HG02610 (cell line): ENCODE results near the gene CD3D.

Experiments
- ATAC-seq: cut with Tn5 transposase; IDR thresholded peaks from one replicate; pipeline ENCODE4 v1.9.1; 2021; ENCODE audit warnings: mild to moderate bottlenecking, moderate library complexity; ENCODE audit not compliant: unreplicated experiment

Gene CD3D

DNA sequence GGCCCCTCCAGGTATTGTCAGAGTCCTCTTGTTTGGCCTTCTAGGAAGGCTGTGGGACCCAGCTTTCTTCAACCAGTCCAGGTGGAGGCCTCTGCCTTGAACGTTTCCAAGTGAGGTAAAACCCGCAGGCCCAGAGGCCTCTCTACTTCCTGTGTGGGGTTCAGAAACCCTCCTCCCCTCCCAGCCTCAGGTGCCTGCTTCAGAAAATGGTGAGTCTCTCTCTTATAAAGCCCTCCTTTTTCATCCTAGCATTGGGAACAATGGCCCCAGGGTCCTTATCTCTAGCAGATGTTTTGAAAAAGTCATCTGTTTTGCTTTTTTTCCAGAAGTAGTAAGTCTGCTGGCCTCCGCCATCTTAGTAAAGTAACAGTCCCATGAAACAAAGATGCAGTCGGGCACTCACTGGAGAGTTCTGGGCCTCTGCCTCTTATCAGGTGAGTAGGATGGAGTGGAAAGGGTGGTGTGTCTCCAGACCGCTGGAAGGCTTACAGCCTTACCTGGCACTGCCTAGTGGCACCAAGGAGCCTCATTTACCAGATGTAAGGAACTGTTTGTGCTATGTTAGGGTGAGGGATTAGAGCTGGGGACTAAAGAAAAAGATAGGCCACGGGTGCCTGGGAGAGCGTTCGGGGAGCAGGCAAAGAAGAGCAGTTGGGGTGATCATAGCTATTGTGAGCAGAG, 37.8 kb downstream of the CD3D start, which contains the start of gene CD3E:
Gene CD3E (plus strand): TSS at position 163 of the 681 bp plus-strand sequence. CDS start 223 bp downstream, at position 386.
- no peak for ATAC-seq

DNA sequence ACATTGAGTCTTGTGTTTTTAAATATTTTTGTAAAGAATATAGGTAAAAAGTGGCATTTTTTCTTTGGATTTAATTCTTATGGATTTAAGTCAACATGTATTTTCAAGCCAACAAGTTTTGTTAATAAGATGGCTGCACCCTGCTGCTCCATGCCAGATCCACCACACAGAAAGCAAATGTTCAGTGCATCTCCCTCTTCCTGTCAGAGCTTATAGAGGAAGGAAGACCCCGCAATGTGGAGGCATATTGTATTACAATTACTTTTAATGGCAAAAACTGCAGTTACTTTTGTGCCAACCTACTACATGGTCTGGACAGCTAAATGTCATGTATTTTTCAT, 38.3 kb downstream of the CD3D start:
- no peak for ATAC-seq

GRCh38 chr11:118301600-118302195, 40.8 kb downstream of the CD3D start:
- no peak for ATAC-seq

DNA sequence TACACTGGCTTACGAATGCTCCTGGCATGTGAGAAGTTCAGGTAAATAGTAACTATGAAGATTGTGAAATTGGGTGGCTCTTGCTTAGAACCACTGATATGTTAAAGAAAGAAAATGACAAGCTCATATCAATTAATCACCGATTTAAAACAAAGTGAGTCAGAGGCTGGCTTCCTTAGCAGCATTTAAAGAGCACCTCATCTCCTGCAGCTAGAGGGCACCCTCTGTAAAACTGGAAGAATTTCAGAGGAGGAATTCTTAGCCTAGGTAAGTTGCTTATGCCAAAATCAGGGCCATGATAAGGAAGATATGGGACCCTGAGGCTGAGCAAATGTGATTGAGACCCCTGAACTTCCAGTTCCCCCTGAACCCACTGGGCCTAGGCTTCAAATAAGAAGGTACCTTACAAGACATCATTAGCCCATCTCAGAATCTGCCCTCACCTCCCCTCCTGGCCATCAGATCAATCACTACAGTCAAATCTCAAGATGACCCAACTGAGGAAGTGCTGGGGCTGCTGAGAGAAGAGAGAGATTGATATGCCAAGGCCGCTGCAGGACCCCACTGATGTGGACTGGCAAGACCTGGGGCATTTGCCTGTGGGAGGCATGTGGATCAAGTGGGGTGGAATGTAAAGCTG, 46.6 kb downstream of the CD3D start:
- ATAC-seq, result no peak

GRCh38 chr11:118295199-118295598, 47.3 kb downstream of the CD3D start:
- ATAC-seq, result no peak

DNA sequence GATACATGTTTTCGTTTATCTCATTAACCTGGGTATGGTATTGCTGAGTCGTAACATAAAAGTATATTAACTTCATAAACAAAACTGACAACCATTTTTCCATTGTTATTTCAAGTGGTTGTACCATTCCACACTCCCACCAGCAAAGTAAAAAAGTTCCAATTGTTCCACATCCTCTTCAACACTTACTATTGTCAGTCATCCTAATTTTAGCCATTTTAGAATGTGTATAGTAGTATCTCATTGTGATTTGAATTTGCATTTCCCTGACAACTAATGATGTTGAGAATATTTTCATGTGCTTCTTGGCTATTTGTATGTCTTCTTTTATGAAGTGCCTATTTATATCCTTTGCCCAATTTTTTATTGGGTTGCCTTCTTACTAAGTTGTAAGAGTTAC, 48.5 kb downstream of the CD3D start:
- no peak for ATAC-seq

- no peak for ATAC-seq
Observed at GRCh38 chr11:118291477-118292135, 50.9 kb downstream of the CD3D start.

- ATAC-seq, result no peak
Observed at GRCh38 chr11:118290923-118291322, 51.6 kb downstream of the CD3D start.

- ATAC-seq, result no peak
Observed at GRCh38 chr11:118289401-118289800, 53.1 kb downstream of the CD3D start.
